Tibial nerve (tissue), 4 donors: ENCODE results near the gene TEX101.
"Not testable (repeated sequence)": the region's sequence is repeated elsewhere in the genome, so short reads cannot be mapped to it uniquely, and the experiment has no call there.

Experiments
- CTCF ChIP-seq, 5 experiments: fragments of 200-600 bp in 3 of 5; fragments of 450-650 bp in 2 of 5; sonication (generic) in 3 of 5; IDR thresholded peaks; one replicate each; pipeline ENCODE4 v1.5.1; 2016 to 2019; ENCODE audit warnings: antibody characterized with exemption in 5 of 5, mild to moderate bottlenecking in 3 of 5, moderate library complexity in 2 of 5
- EP300 ChIP-seq, 2 donors: sonication (generic); formaldehyde crosslinking; IDR thresholded peaks; one replicate each; pipeline ENCODE4 v1.6.1; 2017; ENCODE audit warnings: antibody characterized with exemption in 2 of 2, mild to moderate bottlenecking in 1 of 2
- POLR2A ChIP-seq, 2 donors: fragments of 450-650 bp; IDR thresholded peaks; one replicate each; pipeline ENCODE4 v1.6.1; 2017; ENCODE audit warnings: antibody characterized with exemption in 2 of 2, mild to moderate bottlenecking in 2 of 2, moderate library complexity in 2 of 2

DNA sequence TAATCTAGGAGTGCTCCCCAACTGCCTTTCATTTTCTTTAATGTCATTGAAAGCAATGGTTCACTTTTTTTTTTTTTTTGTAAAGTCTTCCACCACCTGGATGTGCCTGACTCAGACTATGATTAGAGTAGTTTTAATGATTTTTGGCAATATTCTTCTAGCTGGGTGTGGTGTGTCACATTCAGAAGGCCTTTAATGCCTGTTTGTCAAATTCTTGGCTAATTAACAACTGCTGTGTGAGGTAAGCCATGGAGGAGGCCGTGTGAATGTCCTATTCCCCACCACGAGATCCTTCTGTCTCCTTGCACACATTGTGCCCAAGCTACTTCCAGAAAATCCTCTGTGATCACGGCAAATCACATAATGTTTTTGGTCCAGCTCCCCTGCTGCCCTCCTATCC lies 30.9 kb upstream of the TEX101 start:
- not testable (repeated sequence) for TF ChIP-seq CTCF, EP300, POLR2A (IDR thresholded peaks at IDR 0.05)
